HepG2 (cell line): Measurements from ENCODE around the gene MAPK7. TPM values are rescaled to one million over a fixed set of nuclear protein-coding genes. Genes with fewer than 3 reads are reported as not detected.

ENCODE experiments used
- ATAC-seq: fragments of 200-7000 bp; cut with Tn5 transposase; 3 replicates; pipeline ENCODE4 v1.9.1; 2020; ENCODE audit warnings: mild to moderate bottlenecking, moderate library complexity
- BruUV-seq: library from RNA; stranded (reverse); fragments of 400-500 nt; replicated peaks from 2 replicates; lab custom pipeline; 2021; lab: Mats Ljungman, UMichigan
- CTCF ChIA-PET: fragments of 300-600 bp; formaldehyde crosslinking; extraction: SDS; loops from one replicate; lab custom pipeline; 2021; ENCODE audit warnings: low total read pairs, inconsistent platforms, low intra/inter-chr PET ratio; lab: Yijun Ruan, JAX
- POLR2A ChIA-PET: fragments of 350-600 bp; sonication (Branson Sonifier 250); formaldehyde crosslinking; loops from one replicate; lab custom pipeline; 2020; ENCODE audit warnings: antibody characterized with exemption, inconsistent platforms; lab: Yijun Ruan, JAX
- DNase-seq: peaks from one replicate; pipeline ENCODE4 v3.0.0-alpha.2; 2015; ENCODE audit warnings: low spot score
- FAIRE-seq: peaks from 3 replicates; lab custom pipeline; 2011; peaks lifted over from hg19 to GRCh38; lab: Jason Lieb, UNC
- H2AFZ ChIP-seq: one replicate; pipeline ENCODE4 v1.6.1; 2011; ENCODE audit warnings: low read length, inconsistent platforms
- H3K27ac ChIP-seq: fragments of 300-600 bp; 3 replicates; pipeline ENCODE4 v1.8.0; 2011; ENCODE audit warnings: mixed run types, mild to moderate bottlenecking, mixed read lengths, low read length, inconsistent platforms; ENCODE audit not compliant: insufficient read depth; ENCODE audit errors: extremely low read length
- H3K27me3 ChIP-seq, 2 experiments: fragments of 200-600 bp in 1 of 2; 2 replicates in 1 of 2; 3 replicates in 1 of 2; pipeline versions ENCODE4 v1.6.0 to v1.8.0; 2011; ENCODE audit warnings: low read length in 2 of 2, mild to moderate bottlenecking in 2 of 2, moderate library complexity in 2 of 2, inconsistent platforms in 1 of 2; ENCODE audit not compliant: insufficient read depth in 2 of 2, control insufficient read depth in 1 of 2
- H3K36me3 ChIP-seq, 2 experiments: fragments of 200-600 bp in 1 of 2; replicated peaks in 1 of 2; 2 replicates in 1 of 2; 3 replicates in 1 of 2; pipeline versions ENCODE4 v1.5.1 to v1.8.0; 2011; ENCODE audit warnings: low read length in 2 of 2, inconsistent platforms in 1 of 2; ENCODE audit not compliant: insufficient read depth in 2 of 2, control insufficient read depth in 1 of 2
- H3K4me1 ChIP-seq: 2 replicates; pipeline ENCODE4 v1.5.1; 2012; ENCODE audit warnings: low read length, inconsistent platforms; ENCODE audit not compliant: insufficient read depth
- H3K4me2 ChIP-seq: 2 replicates; pipeline ENCODE4 v1.6.0; 2011; ENCODE audit warnings: low read depth, low read length, inconsistent platforms
- H3K4me3 ChIP-seq, 3 experiments: fragments of 200-600 bp in 1 of 3; sonication (generic), shearing (Covaris generic) in 1 of 3; replicated peaks in 1 of 3; 2 replicates each; pipeline ENCODE4 v1.5.1; 2011 to 2016; ENCODE audit warnings: low read length in 3 of 3, inconsistent platforms in 2 of 3, low read depth in 2 of 3, mild to moderate bottlenecking in 2 of 3, control low read depth in 1 of 3, mixed read lengths in 1 of 3; ENCODE audit not compliant: insufficient read depth in 1 of 3
- H3K79me2 ChIP-seq: one replicate; pipeline ENCODE4 v1.6.1; 2011; ENCODE audit warnings: low read length, inconsistent platforms; ENCODE audit not compliant: insufficient read depth
- H3K9ac ChIP-seq: 2 replicates; pipeline ENCODE4 v1.6.0; 2011; ENCODE audit warnings: mild to moderate bottlenecking, low read depth, low read length, inconsistent platforms; ENCODE audit not compliant: insufficient read depth
- H3K9me3 ChIP-seq: 2 replicates; pipeline ENCODE4 v1.5.1; 2012; ENCODE audit warnings: mild to moderate bottlenecking, low read length
- H4K20me1 ChIP-seq: 2 replicates; pipeline ENCODE4 v1.6.0; 2011; ENCODE audit warnings: inconsistent platforms, mild to moderate bottlenecking, low read length, moderate library complexity; ENCODE audit not compliant: insufficient read depth
- ATF3 ChIP-seq: sonication (generic); formaldehyde crosslinking; IDR thresholded peaks from 2 replicates; pipeline ENCODE4 v1.4.0; 2020; ENCODE audit warnings: missing genetic modification reagents
- CBX5 ChIP-seq: sonication (generic); formaldehyde crosslinking; IDR thresholded peaks from 2 replicates; pipeline ENCODE4 v1.4.0; 2020; ENCODE audit warnings: missing genetic modification reagents, borderline replicate concordance
- CEBPB ChIP-seq: IDR thresholded peaks from 2 replicates; pipeline ENCODE4 v1.6.1; 2011; ENCODE audit warnings: low read depth, low read length, improper control_type of control experiment, borderline replicate concordance
- CENPBD1 ChIP-seq: sonication (generic); formaldehyde crosslinking; IDR thresholded peaks from 2 replicates; pipeline ENCODE4 v1.8.0; 2022; ENCODE audit warnings: missing genetic modification reagents, low read depth, mild to moderate bottlenecking, borderline replicate concordance
- DNMT3B ChIP-seq: conservative IDR thresholded peaks from 2 replicates; pipeline ENCODE4 v1.6.1; 2016; ENCODE audit warnings: missing biosample characterization, control low read depth
- GPN1 ChIP-seq: sonication (generic); formaldehyde crosslinking; IDR thresholded peaks from 2 replicates; pipeline ENCODE4 v1.5.1; 2020; ENCODE audit warnings: missing genetic modification reagents, borderline replicate concordance
- IRF2 ChIP-seq: IDR thresholded peaks from 2 replicates; pipeline ENCODE4 v1.6.1; 2018; ENCODE audit warnings: missing genetic modification reagents, missing compliant biosample characterization
- KLF16 ChIP-seq, 2 experiments: sonication (generic) in 1 of 2; formaldehyde crosslinking in 1 of 2; IDR thresholded peaks; 2 replicates each; pipeline versions ENCODE4 v1.6.1 to v1.8.0; 2016 to 2023; ENCODE audit warnings: missing genetic modification reagents in 2 of 2, missing compliant biosample characterization in 1 of 2
- MED13 ChIP-seq: sonication (generic); formaldehyde crosslinking; IDR thresholded peaks from 2 replicates; pipeline ENCODE4 v1.5.0; 2020; ENCODE audit warnings: missing genetic modification reagents
- MTF1 ChIP-seq: sonication (generic); formaldehyde crosslinking; IDR thresholded peaks from 2 replicates; pipeline ENCODE4 v1.5.0; 2020; ENCODE audit warnings: missing genetic modification reagents
- MXD3 ChIP-seq: IDR thresholded peaks from 2 replicates; pipeline ENCODE4 v1.6.1; 2016; ENCODE audit warnings: mild to moderate bottlenecking, missing biosample characterization, missing genetic modification reagents
- RCOR2 ChIP-seq: IDR thresholded peaks from 2 replicates; pipeline ENCODE4 v1.6.1; 2016; ENCODE audit warnings: missing biosample characterization, missing genetic modification reagents
- SOX5 ChIP-seq: IDR thresholded peaks from 2 replicates; pipeline ENCODE4 v1.6.1; 2016; ENCODE audit warnings: borderline replicate concordance
- ZBTB44 ChIP-seq: sonication (generic); formaldehyde crosslinking; IDR thresholded peaks from 2 replicates; pipeline ENCODE4 v1.4.0; 2020; ENCODE audit warnings: missing genetic modification reagents
- ZEB1 ChIP-seq: IDR thresholded peaks from 2 replicates; pipeline ENCODE4 v1.6.1; 2012; ENCODE audit warnings: mild to moderate bottlenecking, low read depth, inconsistent platforms; ENCODE audit not compliant: insufficient replicate concordance
- ZNF567 ChIP-seq: sonication (generic); formaldehyde crosslinking; IDR thresholded peaks from 2 replicates; pipeline ENCODE4 v1.8.1; 2023; ENCODE audit warnings: mild to moderate bottlenecking, missing genetic modification reagents, borderline replicate concordance
- ZNF577 ChIP-seq: sonication (generic); formaldehyde crosslinking; IDR thresholded peaks from 2 replicates; pipeline ENCODE4 v1.4.0; 2020; ENCODE audit warnings: mild to moderate bottlenecking, low read depth, missing genetic modification reagents, borderline replicate concordance
- ZNF597 ChIP-seq: sonication (generic); formaldehyde crosslinking; IDR thresholded peaks from 2 replicates; pipeline ENCODE4 v1.5.0; 2020; ENCODE audit warnings: missing genetic modification reagents
- ZNF607 ChIP-seq: sonication (generic); formaldehyde crosslinking; IDR thresholded peaks from 2 replicates; pipeline ENCODE4 v1.5.1; 2020; ENCODE audit warnings: missing genetic modification reagents, mild to moderate bottlenecking, borderline replicate concordance
- ZNF7 ChIP-seq: IDR thresholded peaks from 2 replicates; pipeline ENCODE4 v1.6.1; 2016; ENCODE audit warnings: missing biosample characterization, missing genetic modification reagents
- WGBS: methylation state at CpG from one replicate; pipeline ENCODE4 v1.1.6; 2017; ENCODE audit warnings: low lambda C conversion rate; 5-methylcytosine and 5-hydroxymethylcytosine counted together
- in situ Hi-C: cut with HindIII; loops from 2 replicates; pipeline ENCODE4 v1.10.0; 2017; ENCODE audit warnings: low pct_unique_long_range_greater_than_20kb; ENCODE audit not compliant: extremely low pct_ligation_motif_present
- intact Hi-C: fragments of 100-400 bp; cut with micrococcal nuclease; formaldehyde crosslinking; loops from one replicate; pipeline ENCODE4 v1.10.0; 2022; ENCODE audit not compliant: unreplicated experiment
- polyA plus RNA-seq, 8 experiments: library from polyadenylated mRNA; depleted of rRNA in 3 of 8; stranded (reverse) in 7 of 8; unstranded in 1 of 8; fragments of >200 nt; fragmentation: Illumina TruSeq in 4 of 8; extraction: Trizol in 4 of 8; gene quantifications; 2 replicates each; pipeline versions ENCODE4 v1.2.1 to v1.2.3, GENCODE V29; 2011 to 2016; ENCODE audit warnings: low read depth in 4 of 8, missing spikeins in 1 of 8, mixed read lengths in 1 of 8; ENCODE audit not compliant: insufficient read depth in 1 of 8
- total RNA-seq, 5 experiments: library from RNA; depleted of rRNA; stranded (reverse); fragments of >200 nt; fragmentation: Illumina TruSeq; extraction: Trizol; gene quantifications; 2 replicates each; pipeline ENCODE4 v1.2.3, GENCODE V29; 2016; ENCODE audit warnings: low read depth in 1 of 5

MAPK7 gene
- total and polyA plus RNA-seq, 2 of the 13 experiments (the other 11 are each of a cell fraction or from before 2014, with no cell fraction given), result 2.9 to 5.9 TPM

- CTCF ChIA-PET, result no interaction called here
- H4K20me1 ChIP-seq, result no peaks in the 10 kb centered on the region
- H3K4me1 ChIP-seq, result no peaks in the 10 kb centered on the region
- no peak overlapping the region for H2AFZ ChIP-seq
- H3K27ac ChIP-seq, result no peak overlapping the region
- BruUV-seq, result no TSS peak
- in situ Hi-C loops (no loop called here), intact Hi-C loops (no loop called here)
- DNase-seq, result no peak
- H3K79me2 ChIP-seq, result no peaks in the 10 kb centered on the region
- no peaks in the 10 kb centered on the region for H3K36me3 ChIP-seq
- WGBS, result 0% methylated on average over 3 of the region's 3 CpGs
- H3K27me3 ChIP-seq, result peaks cover 1 to 32% of the 10 kb centered on the region in 2 experiments; a peak in 4 of 5 replicates
- no peaks in the 10 kb centered on the region for H3K9me3 ChIP-seq
- no peak for FAIRE-seq
- H3K9ac ChIP-seq, result no peak overlapping the region
- H3K4me3 ChIP-seq, result no peak overlapping the region
- no peak for ATAC-seq
- TF ChIP-seq ZNF567 (CRISPR knock-in tag) (no peak), MTF1 (no peak), DNMT3B (CRISPR knock-in tag) (no peak), ATF3 (CRISPR knock-in tag) (no peak), ZNF7 (no peak), ZNF607 (CRISPR knock-in tag) (no peak), RCOR2 (CRISPR knock-in tag) (no peak), ZBTB44 (CRISPR knock-in tag) (no peak), CBX5 (CRISPR knock-in tag) (no peak), ZNF577 (CRISPR knock-in tag) (no peak), ZEB1 (no peak), CENPBD1 (CRISPR knock-in tag) (no peak), GPN1 (no peak), MED13 (no peak), IRF2 (CRISPR knock-in tag) (no peak), CEBPB (no peak), KLF16 (CRISPR knock-in tag; IDR thresholded peaks at IDR 0.05) (no peak), ZNF597 (CRISPR knock-in tag) (no peak), SOX5 (CRISPR knock-in tag) (no peak), MXD3 (CRISPR knock-in tag) (no peak)
- POLR2A ChIA-PET, result no interaction called here
- no peak overlapping the region for H3K4me2 ChIP-seq
Measured at GRCh38 chr17:19417611-19418010, 39.3 kb downstream of the MAPK7 start.
